BLaER1 treated with 17β-estradiol and CSF1 and Interleukin-3, amounts not matched to agents 10 nM and 100 nM (cell line): Measurements from ENCODE around the gene MRPL18.

Experiments used
- H3K27ac ChIP-seq, 11 experiments: shearing (Covaris generic); formaldehyde crosslinking; 2 replicates each; pipeline ENCODE4 v1.8.1; 2022
- H3K27me3 ChIP-seq, 11 experiments: shearing (Covaris generic); formaldehyde crosslinking; 2 replicates each; pipeline ENCODE4 v1.8.1; 2022
- H3K36me3 ChIP-seq, 11 experiments: shearing (Covaris generic); formaldehyde crosslinking; 2 replicates each; pipeline ENCODE4 v1.8.1; 2022
- H3K4me1 ChIP-seq, 10 experiments: shearing (Covaris generic); formaldehyde crosslinking; 2 replicates each; pipeline ENCODE4 v1.8.1; 2022
- H3K4me2 ChIP-seq, 11 experiments: shearing (Covaris generic); formaldehyde crosslinking; 2 replicates each; pipeline ENCODE4 v1.8.1; 2022
- H3K4me3 ChIP-seq, 10 experiments: shearing (Covaris generic); formaldehyde crosslinking; 2 replicates each; pipeline ENCODE4 v1.8.1; 2022
- H3K9ac ChIP-seq, 11 experiments: shearing (Covaris generic); formaldehyde crosslinking; 2 replicates each; pipeline ENCODE4 v1.8.1; 2022
- H3K9me3 ChIP-seq, 11 experiments: shearing (Covaris generic); formaldehyde crosslinking; replicated peaks in 1 of 11; 2 replicates each; pipeline ENCODE4 v1.8.1; 2022
- H4K20me1 ChIP-seq, 11 experiments: shearing (Covaris generic); formaldehyde crosslinking; 2 replicates each; pipeline ENCODE4 v1.8.1; 2022
- Cebpa-rat ChIP-seq, 11 experiments: shearing (Covaris generic); IDR thresholded peaks; 2 replicates each; pipeline ENCODE4 v1.8.1; 2022

MRPL18 gene

DNA sequence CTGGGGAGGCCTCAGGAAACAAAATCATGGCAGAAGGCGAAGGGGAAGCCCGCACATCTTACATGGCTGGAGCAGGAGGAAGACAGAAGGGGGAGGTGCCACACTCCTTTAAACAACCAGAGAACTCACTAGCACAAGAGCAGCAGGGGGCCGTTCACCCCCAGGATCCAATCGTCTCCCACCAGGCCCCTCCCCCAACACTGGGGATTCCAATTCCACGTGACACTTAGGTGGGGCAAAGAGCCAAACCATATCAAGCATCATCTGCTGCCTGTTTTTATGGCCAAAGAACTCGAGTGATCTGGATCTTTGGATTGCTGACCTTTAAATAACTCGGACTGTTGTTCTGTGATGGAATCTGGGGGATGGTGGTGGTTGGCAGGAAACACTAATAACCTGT, 37.8 kb downstream of the MRPL18 start:
- Histone ChIP-seq H3K4me2 (peak overlapping the region; percentile 50 to 99 (median 93); a peak in 21 of 22 replicates), H3K27me3 (no peaks in the 10 kb centered on the region)
- TF ChIP-seq Cebpa-rat (IDR thresholded peaks at IDR 0.05): no peak

DNA sequence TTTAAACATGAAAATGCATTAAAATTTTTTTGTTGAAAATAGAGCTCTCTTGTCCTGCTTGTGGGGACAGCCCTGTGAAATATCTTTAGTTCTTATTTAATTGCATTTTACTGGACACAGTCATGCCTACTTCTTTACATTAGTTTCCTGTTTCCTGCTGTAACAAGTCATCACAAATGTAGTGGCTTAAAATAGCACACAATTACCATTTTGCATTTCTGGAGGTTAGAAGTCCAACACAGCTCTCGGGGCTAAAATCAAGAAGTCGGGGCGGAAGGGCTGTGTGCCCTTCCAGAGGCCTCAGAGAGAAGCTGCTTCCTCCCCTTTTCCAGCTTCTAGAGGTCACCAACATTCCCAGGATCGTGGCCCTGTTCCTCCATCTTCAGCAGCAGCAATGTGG, 39.3 kb downstream of the MRPL18 start:
- Histone ChIP-seq H3K9me3 (peaks cover 0 to 19% (median 0%) of the 10 kb centered on the region in 11 experiments; a peak in 4 of 22 replicates), H3K4me3 (peak overlapping the region; percentile 8 to 49 (median 29); a peak in 18 of 20 replicates), H4K20me1 (no peaks in the 10 kb centered on the region), H3K27me3 (no peaks in the 10 kb centered on the region), H3K27ac (peak overlapping the region; percentile 46 to 85 (median 67); a peak in 20 of 22 replicates), H3K4me1 (peaks cover 59 to 86% (median 73%) of the 10 kb centered on the region in 10 experiments), H3K9ac (peak overlapping the region; percentile 36 to 75 (median 57); a peak in 21 of 22 replicates), H3K4me2 (peak overlapping the region; percentile 87 to 99 (median 93)), H3K36me3 (no peaks in the 10 kb centered on the region)
- TF ChIP-seq Cebpa-rat (IDR thresholded peaks at IDR 0.05): no peak

More for the DNA sequence above, 37.8 kb downstream of the MRPL18 start:
- H3K9ac ChIP-seq: no peak overlapping the region
- peak overlapping the region in 1 of 11 experiments; percentile 29; a peak in 2 of 22 replicates for H3K27ac ChIP-seq
- no peaks in the 10 kb centered on the region for H4K20me1 ChIP-seq
- peaks cover 0 to 19% (median 0%) of the 10 kb centered on the region in 11 experiments; a peak in 4 of 22 replicates for H3K9me3 ChIP-seq
- H3K36me3 ChIP-seq: no peaks in the 10 kb centered on the region
- H3K4me1 ChIP-seq: peaks cover 59 to 81% (median 70%) of the 10 kb centered on the region in 10 experiments
- no peak overlapping the region for H3K4me3 ChIP-seq

DNA sequence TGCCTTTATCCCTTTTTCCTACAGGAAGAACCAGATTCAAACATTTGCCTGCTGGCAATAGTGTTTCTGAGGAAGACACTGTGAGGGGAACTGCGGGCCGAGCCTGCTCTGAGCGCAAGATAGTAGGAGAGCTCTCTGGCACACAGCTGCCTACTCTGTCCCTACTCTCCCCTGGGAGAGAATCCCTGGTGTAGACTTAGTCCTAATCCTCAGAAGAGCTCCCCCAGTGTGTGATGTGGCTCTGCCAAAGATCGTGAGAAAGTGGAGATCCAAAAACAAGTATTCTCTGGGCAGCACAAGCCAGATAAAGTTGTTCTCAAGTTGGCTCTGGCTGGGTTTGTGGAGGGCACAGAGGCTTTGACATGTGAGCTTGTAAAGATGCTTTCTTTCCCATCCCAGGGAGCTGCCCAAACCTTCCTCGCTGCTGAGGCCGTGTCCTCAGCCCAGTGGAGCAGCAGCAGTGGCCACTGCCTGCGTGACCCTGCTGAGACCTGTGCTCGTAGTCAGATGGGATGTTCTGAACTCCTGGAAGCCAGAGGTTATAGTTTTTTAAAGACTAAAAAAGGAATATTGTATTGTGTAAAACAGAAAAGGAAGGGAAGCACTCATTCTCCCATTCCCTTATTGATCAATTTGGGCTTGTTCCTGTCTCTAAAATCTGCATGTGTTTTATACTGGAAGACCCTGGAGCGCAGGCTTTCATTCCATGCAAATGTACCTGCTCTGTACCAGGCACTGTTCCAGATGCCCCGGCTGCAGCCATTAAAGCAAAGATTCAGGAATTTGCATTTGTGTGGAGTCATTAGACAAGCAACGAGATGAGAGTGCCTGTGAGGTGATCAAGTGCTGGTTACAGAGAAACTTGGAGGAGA, 40.5 kb downstream of the MRPL18 start:
- no peaks in the 10 kb centered on the region for H4K20me1 ChIP-seq
- peak overlapping the region; percentile 36 to 75 (median 57); a peak in 19 of 22 replicates for H3K9ac ChIP-seq
- no peaks in the 10 kb centered on the region for H3K36me3 ChIP-seq
- peak overlapping the region; percentile 87 to 99 (median 93) for H3K4me2 ChIP-seq
- H3K4me1 ChIP-seq: peaks cover 59 to 97% (median 82%) of the 10 kb centered on the region in 10 experiments
- TF ChIP-seq Cebpa-rat (IDR thresholded peaks at IDR 0.05): no peak
- peak overlapping the region in 7 of 10 experiments; percentile 6 to 49 (median 36); a peak in 9 of 20 replicates for H3K4me3 ChIP-seq
- H3K27me3 ChIP-seq: no peaks in the 10 kb centered on the region
- peaks cover 0 to 18% (median 0%) of the 10 kb centered on the region in 11 experiments; a peak in 4 of 22 replicates for H3K9me3 ChIP-seq
- H3K27ac ChIP-seq: peak overlapping the region; percentile 46 to 85 (median 67); a peak in 19 of 22 replicates

DNA sequence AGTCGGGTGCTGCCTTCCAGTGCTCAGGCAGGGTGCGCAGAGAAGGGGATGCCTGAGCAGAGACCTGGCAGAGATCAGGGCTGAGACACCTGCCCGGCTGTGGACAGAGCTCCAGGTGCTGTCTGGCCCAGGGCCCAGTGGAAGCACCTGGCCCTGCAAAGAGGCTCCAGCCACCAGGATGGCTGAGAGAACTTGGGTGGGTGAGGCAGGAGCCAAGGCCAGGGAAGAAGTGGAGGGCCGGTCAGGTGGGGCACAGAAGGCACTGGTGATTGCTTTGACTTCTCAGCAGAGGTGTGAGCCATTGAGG, 41.1 kb downstream of the MRPL18 start:
- TF ChIP-seq Cebpa-rat (IDR thresholded peaks at IDR 0.05): no peak
- no peaks in the 10 kb centered on the region for H3K27me3 ChIP-seq
- H3K4me2 ChIP-seq: peak overlapping the region; percentile 87 to 99 (median 93)
- peaks cover 63 to 99% (median 86%) of the 10 kb centered on the region in 10 experiments for H3K4me1 ChIP-seq
- peak overlapping the region in 2 of 11 experiments; percentile 4 to 46; a peak in 1 of 22 replicates for H3K9ac ChIP-seq
- H4K20me1 ChIP-seq: no peaks in the 10 kb centered on the region
- H3K4me3 ChIP-seq: no peak overlapping the region; a peak in 1 of 20 replicates
- no peaks in the 10 kb centered on the region for H3K36me3 ChIP-seq
- peaks cover 0 to 12% (median 0%) of the 10 kb centered on the region in 11 experiments; a peak in 3 of 22 replicates for H3K9me3 ChIP-seq
- no peak overlapping the region for H3K27ac ChIP-seq

DNA sequence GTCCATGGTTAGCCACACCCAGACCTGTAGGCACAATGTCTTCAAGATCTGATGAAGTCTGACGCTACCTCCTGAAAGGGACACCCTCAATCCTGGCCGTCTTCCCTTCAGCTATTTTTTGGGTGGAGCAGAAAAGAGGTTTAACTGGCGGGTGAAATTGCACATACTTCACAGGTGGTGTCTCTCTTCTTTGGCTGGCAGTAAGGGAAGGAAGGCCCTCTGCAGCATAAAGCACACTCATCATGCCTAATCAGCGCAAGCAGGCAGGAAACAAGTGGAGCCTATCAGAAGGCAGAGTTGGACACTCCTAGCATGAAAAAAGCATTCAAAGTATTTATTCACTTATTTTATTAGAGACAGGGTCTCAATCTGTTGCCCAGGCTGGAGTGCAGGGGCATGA, 42.7 kb downstream of the MRPL18 start:
- Histone ChIP-seq H4K20me1 (no peaks in the 10 kb centered on the region), H3K4me3 (no peak overlapping the region), H3K9ac (no peak overlapping the region), H3K27me3 (no peaks in the 10 kb centered on the region), H3K4me1 (peaks cover 70 to 100% (median 89%) of the 10 kb centered on the region in 10 experiments), H3K36me3 (no peaks in the 10 kb centered on the region), H3K9me3 (peaks cover 0 to 3% (median 0%) of the 10 kb centered on the region in 11 experiments; a peak in 1 of 22 replicates), H3K4me2 (peak overlapping the region; percentile 20 to 93 (median 41); a peak in 18 of 22 replicates), H3K27ac (no peak overlapping the region)
- no peak for TF ChIP-seq Cebpa-rat (IDR thresholded peaks at IDR 0.05)

DNA sequence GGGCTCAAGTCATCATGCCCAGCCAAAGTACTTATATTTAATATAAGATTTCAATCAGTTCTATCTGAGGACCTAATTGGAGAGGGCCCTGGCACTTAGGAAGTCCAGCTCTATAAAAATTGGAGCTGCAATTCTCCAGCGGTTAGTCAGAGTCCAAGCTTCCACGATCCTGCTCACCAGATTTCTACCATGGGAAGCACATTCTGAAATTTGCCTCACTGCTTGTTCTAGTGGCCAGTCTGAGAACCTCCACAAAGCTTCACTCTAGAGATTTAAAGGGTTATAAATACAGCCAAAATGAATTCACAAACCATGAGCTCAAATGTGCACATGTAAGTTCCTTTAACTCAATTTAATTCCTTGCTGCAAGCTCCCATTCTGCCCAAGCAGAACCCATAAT, 43.3 kb downstream of the MRPL18 start:
- Histone ChIP-seq H3K27me3 (no peaks in the 10 kb centered on the region), H3K4me3 (no peak overlapping the region), H3K9me3 (no peaks in the 10 kb centered on the region), H3K9ac (no peak overlapping the region), H3K36me3 (no peaks in the 10 kb centered on the region), H3K4me1 (peaks cover 64 to 98% (median 83%) of the 10 kb centered on the region in 10 experiments), H3K27ac (no peak overlapping the region), H4K20me1 (no peaks in the 10 kb centered on the region), H3K4me2 (peak overlapping the region; percentile 20 to 93 (median 41); a peak in 16 of 22 replicates)
- no peak for TF ChIP-seq Cebpa-rat (IDR thresholded peaks at IDR 0.05)

DNA sequence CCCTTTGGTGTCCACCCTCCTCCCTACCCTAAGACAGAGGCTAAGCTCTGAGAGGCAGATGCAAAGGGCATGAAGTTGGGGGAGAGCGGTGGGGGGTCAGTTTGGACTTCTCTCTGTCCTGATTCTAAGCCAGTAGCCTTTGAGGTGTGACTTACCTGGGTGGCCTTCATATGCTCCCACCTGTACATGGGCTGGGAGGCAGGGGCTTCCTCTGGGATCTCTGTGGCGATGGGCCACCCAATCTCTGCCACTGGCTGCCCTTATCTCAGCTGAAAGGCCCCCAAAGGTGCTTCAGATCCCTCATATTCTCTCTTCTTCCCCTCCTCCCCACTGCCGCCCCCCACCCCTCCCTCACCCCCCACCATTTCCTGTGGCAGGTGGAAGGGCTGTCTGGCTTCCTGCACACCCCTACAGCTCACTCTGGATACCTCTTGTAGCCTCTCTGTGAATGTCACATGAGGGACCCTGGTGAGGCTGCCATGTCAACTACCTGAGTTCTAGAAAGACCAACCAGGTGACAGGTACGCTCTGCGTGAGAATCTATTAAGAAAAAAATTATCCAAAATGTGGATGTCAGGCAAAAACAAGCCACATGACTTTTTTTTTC, 43.8 kb downstream of the MRPL18 start:
- H3K9me3 ChIP-seq: no peaks in the 10 kb centered on the region
- H3K36me3 ChIP-seq: no peaks in the 10 kb centered on the region
- H3K27me3 ChIP-seq: no peaks in the 10 kb centered on the region
- H4K20me1 ChIP-seq: no peaks in the 10 kb centered on the region
- H3K9ac ChIP-seq: no peak overlapping the region
- no peak for TF ChIP-seq Cebpa-rat (IDR thresholded peaks at IDR 0.05)
- peaks cover 58 to 93% (median 78%) of the 10 kb centered on the region in 10 experiments for H3K4me1 ChIP-seq
- peak overlapping the region in 8 of 11 experiments; percentile 29 to 98 (median 65); a peak in 9 of 22 replicates for H3K4me2 ChIP-seq
- H3K27ac ChIP-seq: no peak overlapping the region
- no peak overlapping the region for H3K4me3 ChIP-seq

DNA sequence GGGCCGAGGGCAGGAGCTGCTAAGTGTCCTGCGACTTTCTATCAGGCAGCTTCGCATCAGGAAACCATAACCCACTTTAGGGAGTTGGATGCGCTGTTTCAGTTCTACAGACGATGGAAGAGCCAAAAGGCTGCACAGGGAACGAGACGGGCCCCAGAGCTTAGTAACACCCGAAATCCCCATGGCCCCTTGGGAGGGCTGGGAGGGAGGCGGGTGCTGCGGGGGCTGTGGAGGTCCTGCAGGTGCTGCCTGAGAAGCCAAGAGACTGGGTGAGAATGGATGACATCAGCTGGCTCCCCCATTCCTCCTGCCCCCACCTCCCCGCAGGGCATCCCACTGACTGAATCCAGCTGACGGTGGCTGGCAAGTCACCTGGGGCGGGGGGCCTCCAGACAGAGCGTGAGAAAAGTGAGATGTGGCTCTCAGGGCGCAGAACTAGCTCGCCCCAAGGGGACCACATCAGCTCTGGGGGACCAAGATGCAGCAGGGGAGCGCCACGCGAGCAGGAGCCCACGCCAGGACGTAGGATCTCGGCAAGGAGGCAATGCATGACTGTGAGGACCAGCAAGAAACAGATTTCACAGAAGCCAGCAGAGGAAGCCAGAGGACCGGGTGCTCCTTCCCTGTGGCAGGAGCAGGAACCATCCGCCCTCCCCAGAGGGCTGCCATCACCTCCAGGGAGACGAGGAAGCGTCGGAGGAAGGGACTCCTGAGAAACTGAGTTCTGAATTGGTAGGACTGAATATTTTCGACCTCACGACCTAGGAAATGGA, 46.6 kb downstream of the MRPL18 start:
- Histone ChIP-seq H3K4me2 (peak overlapping the region; percentile 79 to 98 (median 90)), H3K27ac (peak overlapping the region in 5 of 11 experiments; percentile 15 to 68 (median 57); a peak in 8 of 22 replicates), H4K20me1 (no peaks in the 10 kb centered on the region), H3K9me3 (no peaks in the 10 kb centered on the region), H3K27me3 (no peaks in the 10 kb centered on the region), H3K36me3 (no peaks in the 10 kb centered on the region), H3K9ac (peak overlapping the region in 8 of 11 experiments; percentile 22 to 65 (median 51); a peak in 13 of 22 replicates), H3K4me3 (peak overlapping the region in 8 of 10 experiments; percentile 12 to 54 (median 30); a peak in 13 of 20 replicates), H3K4me1 (peaks cover 30 to 64% (median 50%) of the 10 kb centered on the region in 10 experiments)
- no peak for TF ChIP-seq Cebpa-rat (IDR thresholded peaks at IDR 0.05)
